Upper lobe of right lung (tissue), 1 donor: ENCODE measurements around the gene CAMSAP3. TPM values are rescaled to one million over a fixed set of nuclear protein-coding genes. Genes with fewer than 3 reads are reported as not detected.

Experiments used
- ATAC-seq: fragments of 200-7000 bp; cut with Tn5 transposase; one replicate; pipeline ENCODE4 v1.9.1; 2020; ENCODE audit warnings: mild to moderate bottlenecking, moderate library complexity
- DNase-seq: peaks from one replicate; pipeline ENCODE4 v3.0.0-alpha.2; 2020
- H3K27ac ChIP-seq: fragments of 200-600 bp; one replicate; pipeline ENCODE4 v1.8.0; 2022
- H3K27me3 ChIP-seq: fragments of 200-600 bp; one replicate; pipeline ENCODE4 v1.8.0; 2022; ENCODE audit warnings: mild to moderate bottlenecking
- H3K36me3 ChIP-seq: fragments of 200-600 bp; one replicate; pipeline ENCODE4 v1.8.0; 2022
- H3K4me1 ChIP-seq: fragments of 200-600 bp; one replicate; pipeline ENCODE4 v1.8.0; 2022
- H3K4me3 ChIP-seq: fragments of 200-600 bp; one replicate; pipeline ENCODE4 v1.8.0; 2022; ENCODE audit warnings: mild to moderate bottlenecking
- H3K9me3 ChIP-seq: fragments of 200-600 bp; one replicate; pipeline ENCODE4 v1.8.0; 2022
- CTCF ChIP-seq: fragments of 200-600 bp; IDR thresholded peaks from one replicate; pipeline ENCODE4 v1.8.0; 2022; ENCODE audit warnings: antibody characterized with exemption
- intact Hi-C: fragments of 100-400 bp; cut with DNase I; formaldehyde crosslinking; loops from one replicate; pipeline ENCODE4 v1.11.0; 2022
- total RNA-seq: library from RNA; stranded (reverse); fragmentation: NEBNext Ultra II Directional; extraction: Animal tissue kit (Norgen Biotek cat#: 25700); gene quantifications from one replicate; pipeline ENCODE4 v1.2.1, GENCODE V29; 2021
- donor health status: DM: no; HTN: yes; CAD: no; lungs with severe emphysema.

The CAMSAP3 gene
- total RNA-seq, 1 donor from 2014 or later, result 29.1 TPM

- Histone ChIP-seq H3K4me3 (no peak overlapping the region), H3K27me3 (no peaks in the 10 kb centered on the region), H3K27ac (no peak overlapping the region), H3K36me3 (peaks cover 51% of the 10 kb centered on the region), H3K9me3 (no peaks in the 10 kb centered on the region), H3K4me1 (no peaks in the 10 kb centered on the region)
- TF ChIP-seq CTCF, result no peak
- intact Hi-C loops, result no loop called here
- ATAC-seq (no peak), DNase-seq (peak; percentile 68)
Measured at GRCh38 chr19:7550169-7550770, 45.4 kb upstream of the CAMSAP3 start.

- no peak for TF ChIP-seq CTCF
- H3K4me1 ChIP-seq, result no peaks in the 10 kb centered on the region
- no peaks in the 10 kb centered on the region for H3K9me3 ChIP-seq
- H3K27me3 ChIP-seq, result no peaks in the 10 kb centered on the region
- DNase-seq (peak; percentile 92), ATAC-seq (peak; percentile 89)
- intact Hi-C loops, result no loop called here
- peaks cover 52% of the 10 kb centered on the region for H3K36me3 ChIP-seq
- H3K4me3 ChIP-seq, result no peak overlapping the region
- H3K27ac ChIP-seq, result no peak overlapping the region
Measured at GRCh38 chr19:7550987-7551761, 44.5 kb upstream of the CAMSAP3 start.

DNA sequence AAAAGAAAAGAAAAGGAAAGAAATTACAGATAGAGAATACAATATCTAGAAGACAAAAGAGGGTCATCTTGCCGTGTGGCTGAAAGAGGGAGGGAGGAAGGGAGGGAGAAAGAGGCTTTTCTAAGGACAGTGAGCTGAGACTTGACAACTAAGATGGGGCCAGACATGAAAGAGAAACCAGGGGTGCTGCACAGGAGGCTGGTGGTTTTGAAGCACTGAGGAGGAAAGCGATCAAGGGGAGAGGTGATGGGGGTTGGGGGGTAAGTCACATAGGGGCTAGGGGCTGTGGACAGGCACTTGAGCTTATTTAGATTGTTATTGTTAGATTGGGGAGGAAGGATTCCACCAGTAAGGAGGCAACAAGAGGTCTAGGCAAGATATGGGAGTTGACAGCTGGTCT is 42.9 kb upstream of the CAMSAP3 start:
- intact Hi-C loops, result no loop called here
- H3K4me3 ChIP-seq, result no peak overlapping the region
- ATAC-seq, result no peak
- DNase-seq, result no peak
- H3K27ac ChIP-seq, result no peak overlapping the region
- TF ChIP-seq CTCF, result no peak
- H3K4me1 ChIP-seq, result no peaks in the 10 kb centered on the region
- H3K9me3 ChIP-seq, result no peaks in the 10 kb centered on the region
- H3K36me3 ChIP-seq, result peaks cover 67% of the 10 kb centered on the region
- H3K27me3 ChIP-seq, result no peaks in the 10 kb centered on the region

GRCh38 chr19:7554565-7554964 is 41.1 kb upstream of the CAMSAP3 start:
- no peak for DNase-seq
- no peak overlapping the region for H3K4me3 ChIP-seq
- intact Hi-C loops, result no loop called here

More at GRCh38 chr19:7554565-7554964, 41.1 kb upstream of the CAMSAP3 start:
- H3K4me1 ChIP-seq, result no peaks in the 10 kb centered on the region
- H3K27me3 ChIP-seq, result no peaks in the 10 kb centered on the region
- no peaks in the 10 kb centered on the region for H3K9me3 ChIP-seq
- no peak for ATAC-seq
- no peak for TF ChIP-seq CTCF
- H3K27ac ChIP-seq, result no peak overlapping the region
- H3K36me3 ChIP-seq, result peaks cover 84% of the 10 kb centered on the region
